Psoas muscle (tissue), 8 donors: Measurements from ENCODE around the gene ZMIZ1. TPM values are rescaled to one million over a fixed set of nuclear protein-coding genes. Genes with fewer than 3 reads are reported as not detected.

Experiments
- ATAC-seq, 4 donors: fragments of 200-7000 bp; cut with Tn5 transposase; one replicate each; pipeline ENCODE4 v1.9.1; 2020; ENCODE audit warnings: moderate library complexity in 3 of 4, mild to moderate bottlenecking in 2 of 4
- DNase-seq, 2 donors: peaks; one replicate each; pipeline ENCODE4 v3.0.0-alpha.2; 2020
- H3K27ac ChIP-seq: fragments of 200-600 bp; one replicate; pipeline ENCODE4 v1.8.0; 2022
- H3K27me3 ChIP-seq, 3 donors: fragments of 200-600 bp in 1 of 3; one replicate each; pipeline versions ENCODE4 v1.6.1 to v1.8.0; 2013 to 2022; ENCODE audit warnings: low read length in 2 of 3, mild to moderate bottlenecking in 2 of 3, moderate library complexity in 1 of 3; ENCODE audit not compliant: insufficient read depth in 3 of 3
- H3K36me3 ChIP-seq, 2 donors: fragments of 200-600 bp in 1 of 2; one replicate each; pipeline versions ENCODE4 v1.6.1 to v1.8.0; 2013 to 2022; ENCODE audit warnings: low read depth in 1 of 2, mild to moderate bottlenecking in 1 of 2, moderate library complexity in 1 of 2; ENCODE audit not compliant: insufficient read depth in 1 of 2
- H3K4me1 ChIP-seq: fragments of 200-600 bp; one replicate; pipeline ENCODE4 v1.8.0; 2022
- H3K4me3 ChIP-seq: fragments of 200-600 bp; one replicate; pipeline ENCODE4 v1.8.0; 2022; ENCODE audit warnings: mild to moderate bottlenecking
- H3K9me3 ChIP-seq: fragments of 200-600 bp; one replicate; pipeline ENCODE4 v1.8.0; 2022
- CTCF ChIP-seq: fragments of 200-600 bp; IDR thresholded peaks from one replicate; pipeline ENCODE4 v1.8.0; 2022; ENCODE audit warnings: antibody characterized with exemption
- WGBS, 3 donors: extraction: QIAGEN DNeasy Blood & Tissue Kit; methylation state at CpG; one replicate each; pipeline versions ENCODE4 v1.1.6 to v1.1.7; 2013; 5-methylcytosine and 5-hydroxymethylcytosine counted together
- intact Hi-C, 2 donors: fragments of 100-400 bp; cut with DNase I; formaldehyde crosslinking; loops; one replicate each; pipeline versions ENCODE4 v1.11.0 to v1.14.2; 2022
- polyA plus RNA-seq, 3 donors: library from polyadenylated mRNA; stranded (reverse); fragments of 200-250 nt; gene quantifications; one replicate each; pipeline ENCODE4 v1.2.3, GENCODE V29; 2013
- total RNA-seq, 4 donors: library from RNA; stranded (reverse); fragmentation: NEBNext Ultra II Directional in 2 of 4; extraction: Animal tissue kit (Norgen Biotek cat#: 25700) in 2 of 4; gene quantifications; one replicate each; pipeline versions ENCODE4 v1.2.1 to v1.2.4, GENCODE V29; 2021 to 2023
- donor health status: healthy with polysubstance abuse.
- donor health status: DM: no; HTN: no; CAD: no; lungs with moderate emphysema.
- donor health status: Bipolar disorder and iron deficiency.
- donor health status: healthy.
- donor health status: DM: yes; HTN: yes; CAD: no.
- donor health status: DM: no; HTN: no; CAD: no.
- donor health status: DM: no; HTN: no; CAD: no.
- donor health status: DM: yes; HTN: yes; CAD: no.

Gene ZMIZ1
- total and polyA plus RNA-seq, 7 donors: 10.4 to 37.6 (median 30.0) TPM

- intact Hi-C loops: no loop called here
- DNase-seq (no peak), ATAC-seq (no peak)
- WGBS, 3 donors: 89 to 96% (median 91%) methylated on average over 5 of the region's 5 CpGs
- TF ChIP-seq CTCF: no peak
- Histone ChIP-seq H3K4me1 (peaks cover 82% of the 10 kb centered on the region), H3K4me3 (no peak overlapping the region), H3K36me3 (no peaks in the 10 kb centered on the region), H3K27ac (no peak overlapping the region), H3K27me3 (no peaks in the 10 kb centered on the region), H3K9me3 (no peaks in the 10 kb centered on the region)
Measured at GRCh38 chr10:79096514-79096913, 27.7 kb downstream of the ZMIZ1 start.

- Histone ChIP-seq H3K4me3 (no peak overlapping the region), H3K27me3 (no peaks in the 10 kb centered on the region), H3K36me3 (no peaks in the 10 kb centered on the region), H3K9me3 (no peaks in the 10 kb centered on the region), H3K27ac (no peak overlapping the region), H3K4me1 (peaks cover 87% of the 10 kb centered on the region)
- peak in 1 of 2 donors; percentile 60 for DNase-seq
- ATAC-seq: no peak
- intact Hi-C loops: no loop called here
- WGBS, 3 donors: 59 to 73% (median 63%) methylated on average over 11 of the region's 11 CpGs
- TF ChIP-seq CTCF: no peak
Measured at GRCh38 chr10:79097021-79097872, 28.5 kb downstream of the ZMIZ1 start.

GRCh38 chr10:79098061-79098460 is 29.3 kb downstream of the ZMIZ1 start:
- intact Hi-C loops: no loop called here
- Histone ChIP-seq H3K27ac (no peak overlapping the region), H3K36me3 (no peaks in the 10 kb centered on the region), H3K4me1 (peaks cover 88% of the 10 kb centered on the region), H3K9me3 (no peaks in the 10 kb centered on the region), H3K4me3 (no peak overlapping the region), H3K27me3 (no peaks in the 10 kb centered on the region)
- DNase-seq (no peak), ATAC-seq (no peak)
- 97 to 99% (median 97%) methylated on average over 5 of the region's 5 CpGs for WGBS, 3 donors
- no peak for TF ChIP-seq CTCF

GRCh38 chr10:79098596-79099015 is 29.8 kb downstream of the ZMIZ1 start:
- Histone ChIP-seq H3K36me3 (no peaks in the 10 kb centered on the region), H3K9me3 (no peaks in the 10 kb centered on the region), H3K4me3 (no peak overlapping the region), H3K27ac (no peak overlapping the region), H3K27me3 (no peaks in the 10 kb centered on the region), H3K4me1 (peaks cover 90% of the 10 kb centered on the region)
- WGBS, 3 donors: 88 to 93% (median 89%) methylated on average over 10 of the region's 10 CpGs
- intact Hi-C loops: no loop called here
- TF ChIP-seq CTCF: no peak
- DNase-seq (no peak), ATAC-seq (no peak)
